Measurements from ENCODE around the gene EBI3.
A peak's percentile ranks its signal among the peaks of the same experiment; 100 is the strongest.

Gene EBI3

GRCh38 chr19:4258181-4258580 is 28.9 kb downstream of the EBI3 start:
- Histone ChIP-seq H2AFZ (ENCODE audit: low read depth, low read length) (no peak overlapping the region), H2AK5ac (ENCODE audit: low read length, severe bottlenecking) (no peak overlapping the region), H3K4me3 (ENCODE audit: insufficient read depth in 1 of 2, low read depth in 1 of 2, low read length in 2 of 2) (no peak overlapping the region), H3K79me1 (replicated peaks; ENCODE audit: low read length, poor library complexity, severe bottlenecking) (peaks cover 3% of the 10 kb centered on the region), H3K27ac (ENCODE audit: low read length, poor library complexity, severe bottlenecking) (no peak overlapping the region), H3K36me3 (ENCODE audit: control insufficient read depth in 1 of 2, insufficient read depth in 2 of 2, low read depth in 1 of 2, low read length in 2 of 2) (peaks cover 61 to 72% of the 10 kb centered on the region in 2 experiments), H4K8ac (ENCODE audit: low read length) (no peak overlapping the region), H3K18ac (ENCODE audit: low read depth in 1 of 2, low read length in 2 of 2) (no peak overlapping the region), H4K91ac (ENCODE audit: low read length) (no peak overlapping the region), H3K9ac (ENCODE audit: low read length) (no peak overlapping the region), H3K9me3 (ENCODE audit: control insufficient read depth, low read length) (peaks cover 9% of the 10 kb centered on the region), H2BK15ac (ENCODE audit: low read depth, poor library complexity, severe bottlenecking) (no peak overlapping the region), H2BK12ac (ENCODE audit: low read length in 2 of 2) (no peak overlapping the region), H3K4ac (ENCODE audit: low read depth in 1 of 2, low read length in 2 of 2) (no peak overlapping the region), H3K23ac (ENCODE audit: low read length in 2 of 2) (no peak overlapping the region), H3K4me1 (ENCODE audit: control insufficient read depth, insufficient read depth, low read depth, low read length) (no peaks in the 10 kb centered on the region), H3K4me2 (ENCODE audit: low read length, poor library complexity, severe bottlenecking) (no peak overlapping the region), H2BK120ac (ENCODE audit: low read depth, low read length) (no peak overlapping the region), H2BK5ac (ENCODE audit: low read depth, low read length, poor library complexity, severe bottlenecking) (no peak overlapping the region), H3K27me3 (ENCODE audit: control insufficient read depth in 1 of 2, insufficient read depth in 1 of 2, low read length in 2 of 2) (no peaks in the 10 kb centered on the region), H3K14ac (ENCODE audit: low read length in 2 of 2) (no peak overlapping the region)
- 94% methylated on average over 28 of the region's 28 CpGs for WGBS
- DNase-seq: no peak

DNA sequence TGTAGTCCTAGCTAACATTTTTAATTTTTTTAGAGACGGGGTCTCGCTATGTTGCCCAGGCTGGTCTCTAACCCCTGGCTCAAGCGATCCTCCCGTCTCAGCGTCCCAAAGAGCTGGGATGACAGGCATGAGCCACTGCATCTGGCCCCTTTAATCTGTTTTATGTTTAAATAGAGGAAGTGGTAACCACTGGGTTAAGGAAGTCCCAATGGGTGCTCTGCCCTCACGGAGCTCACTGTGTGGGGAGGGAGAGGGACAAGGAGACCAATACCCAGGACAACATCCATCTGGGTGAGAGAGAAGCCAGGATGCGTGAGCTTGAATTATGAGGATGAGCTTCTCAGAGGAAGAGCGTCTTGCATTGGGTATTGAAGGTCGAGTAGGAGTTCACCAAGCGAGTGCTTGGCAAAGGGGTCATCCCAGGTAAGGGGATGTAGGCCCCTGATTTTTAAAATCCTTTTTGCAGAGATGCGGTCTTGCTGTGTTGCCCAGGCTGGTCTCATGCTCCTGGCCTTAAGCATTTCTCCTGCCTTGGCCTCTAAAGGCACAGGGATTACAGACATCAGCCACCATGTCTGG is 31.4 kb downstream of the EBI3 start:
- Histone ChIP-seq H3K4me3 (ENCODE audit: insufficient read depth in 1 of 2, low read depth in 1 of 2, low read length in 2 of 2) (no peak overlapping the region), H3K27ac (ENCODE audit: low read length, poor library complexity, severe bottlenecking) (no peak overlapping the region), H3K4me2 (ENCODE audit: low read length, poor library complexity, severe bottlenecking) (no peak overlapping the region), H2AFZ (ENCODE audit: low read depth, low read length) (no peak overlapping the region), H3K36me3 (ENCODE audit: control insufficient read depth in 1 of 2, insufficient read depth in 2 of 2, low read depth in 1 of 2, low read length in 2 of 2) (peaks cover 54 to 67% of the 10 kb centered on the region in 2 experiments), H3K4ac (ENCODE audit: low read depth in 1 of 2, low read length in 2 of 2) (no peak overlapping the region), H3K4me1 (ENCODE audit: control insufficient read depth, insufficient read depth, low read depth, low read length) (no peaks in the 10 kb centered on the region), H2AK5ac (ENCODE audit: low read length, severe bottlenecking) (no peak overlapping the region), H3K27me3 (ENCODE audit: control insufficient read depth in 1 of 2, insufficient read depth in 1 of 2, low read length in 2 of 2) (no peaks in the 10 kb centered on the region), H3K23ac (ENCODE audit: low read length in 2 of 2) (no peak overlapping the region), H2BK15ac (ENCODE audit: low read depth, poor library complexity, severe bottlenecking) (no peak overlapping the region), H3K14ac (ENCODE audit: low read length in 2 of 2) (no peak overlapping the region), H3K18ac (ENCODE audit: low read depth in 1 of 2, low read length in 2 of 2) (no peak overlapping the region), H3K79me1 (replicated peaks; ENCODE audit: low read length, poor library complexity, severe bottlenecking) (no peaks in the 10 kb centered on the region), H2BK12ac (ENCODE audit: low read length in 2 of 2) (no peak overlapping the region), H4K8ac (ENCODE audit: low read length) (no peak overlapping the region), H2BK5ac (ENCODE audit: low read depth, low read length, poor library complexity, severe bottlenecking) (no peak overlapping the region), H3K9ac (ENCODE audit: low read length) (no peak overlapping the region), H3K9me3 (ENCODE audit: control insufficient read depth, low read length) (peaks cover 9% of the 10 kb centered on the region), H2BK120ac (ENCODE audit: low read depth, low read length) (no peak overlapping the region), H4K91ac (ENCODE audit: low read length) (no peak overlapping the region)
- 97% methylated on average over 11 of the region's 11 CpGs for WGBS
- no peak for DNase-seq

GRCh38 chr19:4264812-4265211 is 35.5 kb downstream of the EBI3 start:
- H3K4me2 ChIP-seq (ENCODE audit: low read length, poor library complexity, severe bottlenecking): no peak overlapping the region
- no peak overlapping the region for H3K18ac ChIP-seq (ENCODE audit: low read depth in 1 of 2, low read length in 2 of 2)
- peaks cover 3% of the 10 kb centered on the region for H3K79me1 ChIP-seq (replicated peaks; ENCODE audit: low read length, poor library complexity, severe bottlenecking)
- no peak overlapping the region for H2BK5ac ChIP-seq (ENCODE audit: low read depth, low read length, poor library complexity, severe bottlenecking)
- H3K4ac ChIP-seq (ENCODE audit: low read depth in 1 of 2, low read length in 2 of 2): no peak overlapping the region
- no peak for DNase-seq
- H3K9me3 ChIP-seq (ENCODE audit: control insufficient read depth, low read length): no peaks in the 10 kb centered on the region
- H2BK15ac ChIP-seq (ENCODE audit: low read depth, poor library complexity, severe bottlenecking): no peak overlapping the region
- H3K27ac ChIP-seq (ENCODE audit: low read length, poor library complexity, severe bottlenecking): no peak overlapping the region
- no peak overlapping the region for H3K4me3 ChIP-seq (ENCODE audit: insufficient read depth in 1 of 2, low read depth in 1 of 2, low read length in 2 of 2)
- H3K14ac ChIP-seq (ENCODE audit: low read length in 2 of 2): no peak overlapping the region
- H2BK12ac ChIP-seq (ENCODE audit: low read length in 2 of 2): no peak overlapping the region
- no peak overlapping the region for H3K23ac ChIP-seq (ENCODE audit: low read length in 2 of 2)
- no peak overlapping the region for H2AK5ac ChIP-seq (ENCODE audit: low read length, severe bottlenecking)
- no peaks in the 10 kb centered on the region for H3K27me3 ChIP-seq (ENCODE audit: control insufficient read depth in 1 of 2, insufficient read depth in 1 of 2, low read length in 2 of 2)
- WGBS: 96% methylated on average over 3 of the region's 4 CpGs
- H4K91ac ChIP-seq (ENCODE audit: low read length): no peak overlapping the region
- no peak overlapping the region for H2AFZ ChIP-seq (ENCODE audit: low read depth, low read length)
- no peak overlapping the region for H4K8ac ChIP-seq (ENCODE audit: low read length)
- peaks cover 49 to 61% of the 10 kb centered on the region in 2 experiments for H3K36me3 ChIP-seq (ENCODE audit: control insufficient read depth in 1 of 2, insufficient read depth in 2 of 2, low read depth in 1 of 2, low read length in 2 of 2)
- no peak overlapping the region for H3K9ac ChIP-seq (ENCODE audit: low read length)
- H2BK120ac ChIP-seq (ENCODE audit: low read depth, low read length): no peak overlapping the region
- H3K4me1 ChIP-seq (ENCODE audit: control insufficient read depth, insufficient read depth, low read depth, low read length): no peaks in the 10 kb centered on the region

DNA sequence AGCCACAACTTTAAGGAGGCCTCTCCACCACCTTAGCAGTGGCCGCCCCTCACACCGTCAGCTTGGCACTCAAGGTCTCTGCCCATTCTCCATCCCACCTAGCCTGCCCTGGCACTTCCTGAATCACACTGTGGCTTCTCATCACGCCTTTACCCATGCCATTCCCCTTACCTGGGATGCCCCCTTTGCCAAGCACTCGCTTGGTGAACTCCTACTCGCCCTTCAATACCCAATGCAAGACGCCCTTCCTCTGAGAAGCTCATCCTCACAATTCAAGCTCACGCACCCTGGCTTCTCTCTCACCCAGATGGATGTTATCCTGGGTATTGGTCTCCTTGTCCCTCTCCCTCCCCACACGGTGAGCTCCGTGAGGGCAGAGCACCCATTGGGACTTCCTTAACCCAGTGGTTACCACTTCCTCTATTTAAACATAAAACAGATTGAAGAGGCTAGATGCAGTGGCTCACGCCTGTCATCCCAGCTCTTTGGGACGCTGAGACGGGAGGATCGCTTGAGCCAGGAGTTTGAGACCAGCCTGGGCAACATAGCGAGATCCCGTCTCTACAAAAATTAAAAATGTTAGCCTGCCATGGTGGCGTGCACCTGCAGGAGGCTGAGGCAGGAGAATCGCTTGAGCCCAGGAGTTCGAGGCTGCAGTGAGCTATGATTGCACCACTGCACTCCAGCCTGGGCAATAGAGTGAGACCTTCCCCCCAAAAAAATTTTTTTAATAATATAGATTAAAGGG is 37.1 kb downstream of the EBI3 start:
- H2BK12ac ChIP-seq (ENCODE audit: low read length in 2 of 2): no peak overlapping the region
- no peak for DNase-seq
- WGBS: 95% methylated on average over 17 of the region's 18 CpGs
- no peak overlapping the region for H2AK5ac ChIP-seq (ENCODE audit: low read length, severe bottlenecking)
- H2AFZ ChIP-seq (ENCODE audit: low read depth, low read length): no peak overlapping the region
- H2BK15ac ChIP-seq (ENCODE audit: low read depth, poor library complexity, severe bottlenecking): no peak overlapping the region
- no peaks in the 10 kb centered on the region for H3K27me3 ChIP-seq (ENCODE audit: control insufficient read depth in 1 of 2, insufficient read depth in 1 of 2, low read length in 2 of 2)
- no peak overlapping the region for H3K4me3 ChIP-seq (ENCODE audit: insufficient read depth in 1 of 2, low read depth in 1 of 2, low read length in 2 of 2)
- no peak overlapping the region for H3K18ac ChIP-seq (ENCODE audit: low read depth in 1 of 2, low read length in 2 of 2)
- H2BK120ac ChIP-seq (ENCODE audit: low read depth, low read length): no peak overlapping the region
- H3K9ac ChIP-seq (ENCODE audit: low read length): no peak overlapping the region
- H3K4me2 ChIP-seq (ENCODE audit: low read length, poor library complexity, severe bottlenecking): no peak overlapping the region
- peaks cover 3% of the 10 kb centered on the region for H3K79me1 ChIP-seq (replicated peaks; ENCODE audit: low read length, poor library complexity, severe bottlenecking)
- no peaks in the 10 kb centered on the region for H3K9me3 ChIP-seq (ENCODE audit: control insufficient read depth, low read length)
- peaks cover 42 to 50% of the 10 kb centered on the region in 2 experiments for H3K36me3 ChIP-seq (ENCODE audit: control insufficient read depth in 1 of 2, insufficient read depth in 2 of 2, low read depth in 1 of 2, low read length in 2 of 2)
- no peak overlapping the region for H3K4ac ChIP-seq (ENCODE audit: low read depth in 1 of 2, low read length in 2 of 2)
- no peak overlapping the region for H3K14ac ChIP-seq (ENCODE audit: low read length in 2 of 2)
- H4K91ac ChIP-seq (ENCODE audit: low read length): peak overlapping the region; percentile 18
- no peak overlapping the region for H2BK5ac ChIP-seq (ENCODE audit: low read depth, low read length, poor library complexity, severe bottlenecking)
- H3K23ac ChIP-seq (ENCODE audit: low read length in 2 of 2): no peak overlapping the region
- no peaks in the 10 kb centered on the region for H3K4me1 ChIP-seq (ENCODE audit: control insufficient read depth, insufficient read depth, low read depth, low read length)
- H3K27ac ChIP-seq (ENCODE audit: low read length, poor library complexity, severe bottlenecking): no peak overlapping the region
- no peak overlapping the region for H4K8ac ChIP-seq (ENCODE audit: low read length)
